SK-N-MC (cell line): ENCODE data around the gene SSU72.

Experiments used
- DNase-seq: peaks from one replicate; pipeline ENCODE4 v3.0.0-alpha.2; 2011; ENCODE audit warnings: low read depth, low spot score
- H3K27ac ChIP-seq: fragments of 200-600 bp; sonication (generic); 2 replicates; pipeline ENCODE4 v1.5.1; 2016; ENCODE audit warnings: mixed run types
- H3K36me3 ChIP-seq: fragments of 200-600 bp; sonication (generic); 2 replicates; pipeline ENCODE4 v1.6.1; 2017; ENCODE audit warnings: antibody characterized with exemption, low read length, mixed read lengths; ENCODE audit not compliant: insufficient read depth
- H3K4me3 ChIP-seq: fragments of 200-600 bp; sonication (generic); 2 replicates; pipeline ENCODE4 v1.5.1; 2016
- H3K9ac ChIP-seq: fragments of 200-600 bp; sonication (generic); 2 replicates; pipeline ENCODE4 v1.8.0; 2017; ENCODE audit warnings: mixed run types, mixed read lengths; ENCODE audit not compliant: insufficient read length
- H3K9me3 ChIP-seq: fragments of 200-600 bp; sonication (generic); 2 replicates; pipeline ENCODE4 v1.6.1; 2017; ENCODE audit warnings: low read depth, mild to moderate bottlenecking, antibody characterized with exemption, low read length, moderate library complexity, mixed read lengths
- EZH2 ChIP-seq: fragments of 200-600 bp; sonication (generic); IDR thresholded peaks from one replicate; pipeline ENCODE4 v1.6.1; 2017; ENCODE audit warnings: antibody characterized with exemption
- FOXP2 ChIP-seq: optimal IDR thresholded peaks from 2 replicates; pipeline ENCODE3; 2011; ENCODE audit warnings: mild to moderate bottlenecking, moderate library complexity; ENCODE audit not compliant: insufficient read depth; ENCODE audit errors: extremely low read length, control extremely low read depth
- POLR2AphosphoS5 ChIP-seq: IDR thresholded peaks from 2 replicates; pipeline ENCODE4 v1.6.1; 2012; ENCODE audit warnings: mild to moderate bottlenecking, low read depth, low read length, borderline replicate concordance

The SSU72 gene

GRCh38 chr1:1545946-1546737 is 28.5 kb downstream of the SSU72 start:
- Histone ChIP-seq H3K4me3 (no peak overlapping the region), H3K36me3 (no peaks in the 10 kb centered on the region; the same call in 1 of the 2 replicates), H3K9ac (no peak overlapping the region), H3K27ac (no peak overlapping the region), H3K9me3 (no peaks in the 10 kb centered on the region)
- TF ChIP-seq EZH2 (no peak), POLR2AphosphoS5 (no peak), FOXP2 (no peak)
- no peak for DNase-seq

- Histone ChIP-seq H3K9ac (no peak overlapping the region), H3K36me3 (no peaks in the 10 kb centered on the region; the same call in 1 of the 2 replicates), H3K9me3 (no peaks in the 10 kb centered on the region), H3K27ac (0 out of 2 replicates have a peak overlapping the region, but pooled peaks have one; percentile 25), H3K4me3 (no peak overlapping the region)
- TF ChIP-seq EZH2, result no peak
- TF ChIP-seq FOXP2, result no peak
- TF ChIP-seq POLR2AphosphoS5, result no peak
- DNase-seq, result no peak
Measured at GRCh38 chr1:1544544-1544943, 30.1 kb downstream of the SSU72 start.

- Histone ChIP-seq H3K27ac (no peak overlapping the region), H3K36me3 (no peaks in the 10 kb centered on the region; the same call in 1 of the 2 replicates)
Measured at GRCh38 chr1:1543706-1544099, 31.0 kb downstream of the SSU72 start.

GRCh38 chr1:1542766-1543705 is 31.6 kb downstream of the SSU72 start:
- Histone ChIP-seq H3K36me3 (no peaks in the 10 kb centered on the region; the same call in 1 of the 2 replicates), H3K9me3 (no peaks in the 10 kb centered on the region), H3K9ac (no peak overlapping the region), H3K27ac (no peak overlapping the region), H3K4me3 (no peak overlapping the region)
- TF ChIP-seq EZH2 (no peak), POLR2AphosphoS5 (no peak), FOXP2 (no peak)
- DNase-seq, result no peak

More at GRCh38 chr1:1543706-1544099, 31.0 kb downstream of the SSU72 start:
- H3K4me3 ChIP-seq, result no peak overlapping the region
- TF ChIP-seq EZH2 (no peak), POLR2AphosphoS5 (no peak), FOXP2 (no peak)
- DNase-seq, result no peak
- no peaks in the 10 kb centered on the region for H3K9me3 ChIP-seq
- no peak overlapping the region for H3K9ac ChIP-seq

- TF ChIP-seq EZH2, result no peak
- TF ChIP-seq POLR2AphosphoS5, result no peak
- TF ChIP-seq FOXP2, result no peak
- H3K36me3 ChIP-seq, result no peaks in the 10 kb centered on the region; the same call in 1 of the 2 replicates
Measured at GRCh38 chr1:1541956-1542765, 32.5 kb downstream of the SSU72 start.

GRCh38 chr1:1540818-1541628 is 33.6 kb downstream of the SSU72 start:
- Histone ChIP-seq H3K9ac (no peak overlapping the region), H3K36me3 (no peaks in the 10 kb centered on the region; the same call in 1 of the 2 replicates), H3K27ac (no peak overlapping the region), H3K4me3 (peak overlapping the region; percentile 76), H3K9me3 (no peaks in the 10 kb centered on the region)
- no peak for DNase-seq
- no peak for TF ChIP-seq FOXP2
- no peak for TF ChIP-seq POLR2AphosphoS5
- no peak for TF ChIP-seq EZH2

More at GRCh38 chr1:1541956-1542765, 32.5 kb downstream of the SSU72 start:
- Histone ChIP-seq H3K9ac (no peak overlapping the region), H3K27ac (peak overlapping the region; percentile 50; the same call in 1 of the 2 replicates), H3K4me3 (no peak overlapping the region), H3K9me3 (no peaks in the 10 kb centered on the region)
- DNase-seq, result no peak
